WTC11 (cell line): ENCODE measurements around the gene U2SURP. TPM values are rescaled to one million over a fixed set of nuclear protein-coding genes. Genes with fewer than 3 reads are reported as not detected.

Experiments used
- ATAC-seq: fragments of 200-7000 bp; cut with Tn5 transposase; 2 replicates; pipeline ENCODE4 v1.10.0; 2021; ENCODE audit warnings: mild to moderate bottlenecking, moderate library complexity
- CTCF ChIA-PET: fragments of 300-600 bp; sonication (Branson Sonifier 250); formaldehyde crosslinking; loops from one replicate; lab custom pipeline; 2021; ENCODE audit warnings: antibody characterized with exemption; lab: Charles Lee
- POLR2A ChIA-PET: fragments of 350-600 bp; sonication (Branson Sonifier 250); formaldehyde crosslinking; loops from one replicate; lab custom pipeline; 2021; ENCODE audit warnings: antibody characterized with exemption; lab: Charles Lee
- DNase-seq: peaks from one replicate; pipeline ENCODE4 v3.0.0; 2021; ENCODE audit warnings: low spot score
- H3K27ac Mint-ChIP-seq: 2 replicates; pipeline ENCODE4 v1.8.0; 2021; ENCODE audit warnings: mixed read lengths
- H3K27me3 Mint-ChIP-seq: 2 replicates; pipeline ENCODE4 v1.8.0; 2021; ENCODE audit warnings: low read depth, mild to moderate bottlenecking, moderate library complexity, mixed read lengths
- H3K36me3 Mint-ChIP-seq: 2 replicates; pipeline ENCODE4 v1.8.0; 2021; ENCODE audit warnings: mixed read lengths
- H3K4me1 Mint-ChIP-seq: 2 replicates; pipeline ENCODE4 v1.8.0; 2022; ENCODE audit warnings: mixed read lengths
- H3K4me3 Mint-ChIP-seq: 2 replicates; pipeline ENCODE4 v1.8.0; 2021; ENCODE audit warnings: mild to moderate bottlenecking, moderate library complexity, mixed read lengths
- H3K9me3 Mint-ChIP-seq: 2 replicates; pipeline ENCODE4 v1.8.0; 2021; ENCODE audit warnings: mixed read lengths
- ATF6 ChIP-seq: sonication (generic); formaldehyde crosslinking; IDR thresholded peaks from 2 replicates; pipeline ENCODE4 v1.8.1; 2023; ENCODE audit warnings: mild to moderate bottlenecking, missing genetic modification reagents
- CREB1 ChIP-seq: sonication (generic); formaldehyde crosslinking; IDR thresholded peaks from 2 replicates; pipeline ENCODE4 v1.8.0; 2023; ENCODE audit warnings: mild to moderate bottlenecking, missing genetic modification reagents
- CREM ChIP-seq: sonication (generic); formaldehyde crosslinking; IDR thresholded peaks from 2 replicates; pipeline ENCODE4 v1.8.1; 2022; ENCODE audit warnings: mild to moderate bottlenecking, missing genetic modification reagents, moderate library complexity
- E2F4 ChIP-seq: sonication (generic); formaldehyde crosslinking; IDR thresholded peaks from 2 replicates; pipeline ENCODE4 v1.8.1; 2022; ENCODE audit warnings: low read depth, mild to moderate bottlenecking, moderate library complexity, missing genetic modification reagents, borderline replicate concordance
- FOXK1 ChIP-seq: sonication (generic); formaldehyde crosslinking; IDR thresholded peaks from 2 replicates; pipeline ENCODE4 v1.8.0; 2022; ENCODE audit warnings: mild to moderate bottlenecking, moderate library complexity, missing genetic modification reagents
- GRHL2 ChIP-seq: fragments of 250-450 bp; sonication (Bioruptor Pico); IDR thresholded peaks from 2 replicates; pipeline ENCODE4 v1.8.0; 2022; ENCODE audit warnings: mild to moderate bottlenecking, moderate library complexity; ENCODE audit not compliant: insufficient replicate concordance, severe bottlenecking
- HMGA2 ChIP-seq: fragments of 250-450 bp; sonication (Bioruptor Pico); IDR thresholded peaks from 2 replicates; pipeline ENCODE4 v1.4.0; 2021; ENCODE audit warnings: mild to moderate bottlenecking, moderate library complexity
- HMGXB4 ChIP-seq: sonication (generic); formaldehyde crosslinking; IDR thresholded peaks from 2 replicates; pipeline ENCODE4 v1.8.1; 2023; ENCODE audit warnings: mild to moderate bottlenecking, moderate library complexity, missing genetic modification reagents
- IRF1 ChIP-seq: sonication (generic); formaldehyde crosslinking; IDR thresholded peaks from 2 replicates; pipeline ENCODE4 v1.8.0; 2023; ENCODE audit warnings: missing genetic modification reagents
- MAX ChIP-seq: sonication (generic); formaldehyde crosslinking; IDR thresholded peaks from 2 replicates; pipeline ENCODE4 v1.8.0; 2022; ENCODE audit warnings: mild to moderate bottlenecking, missing genetic modification reagents
- NFYB ChIP-seq: sonication (generic); formaldehyde crosslinking; conservative IDR thresholded peaks from 2 replicates; pipeline ENCODE4 v1.8.0; 2022; ENCODE audit warnings: low read depth, missing genetic modification reagents
- NR3C1 ChIP-seq: sonication (generic); formaldehyde crosslinking; conservative IDR thresholded peaks from 2 replicates; pipeline ENCODE4 v1.8.1; 2023; ENCODE audit warnings: low read depth, mild to moderate bottlenecking, missing genetic modification reagents
- PREB ChIP-seq: sonication (generic); formaldehyde crosslinking; IDR thresholded peaks from 2 replicates; pipeline ENCODE4 v1.8.1; 2022; ENCODE audit warnings: mild to moderate bottlenecking, missing genetic modification reagents, moderate library complexity, borderline replicate concordance
- PRRX2 ChIP-seq: fragments of 250-450 bp; sonication (Bioruptor Pico); IDR thresholded peaks from 2 replicates; pipeline ENCODE4 v1.8.0; 2021; ENCODE audit warnings: mild to moderate bottlenecking
- TEAD4 ChIP-seq: sonication (generic); formaldehyde crosslinking; IDR thresholded peaks from 2 replicates; pipeline ENCODE4 v1.8.0; 2022; ENCODE audit warnings: mild to moderate bottlenecking, missing genetic modification reagents
- TP53 ChIP-seq: sonication (generic); formaldehyde crosslinking; IDR thresholded peaks from 2 replicates; pipeline ENCODE4 v1.8.1; 2023; ENCODE audit warnings: mild to moderate bottlenecking, missing genetic modification reagents
- USF1 ChIP-seq: sonication (generic); formaldehyde crosslinking; IDR thresholded peaks from 2 replicates; pipeline ENCODE4 v1.8.0; 2022; ENCODE audit warnings: mild to moderate bottlenecking, missing genetic modification reagents
- ZNF121 ChIP-seq: sonication (generic); formaldehyde crosslinking; IDR thresholded peaks from 2 replicates; pipeline ENCODE4 v1.8.0; 2023; ENCODE audit warnings: missing genetic modification reagents
- ZNF416 ChIP-seq: fragments of 250-450 bp; sonication (Bioruptor Pico); IDR thresholded peaks from 2 replicates; pipeline ENCODE4 v1.9.0; 2021; ENCODE audit warnings: mild to moderate bottlenecking, inconsistent platforms
- ZNF512 ChIP-seq: sonication (generic); formaldehyde crosslinking; IDR thresholded peaks from 2 replicates; pipeline ENCODE4 v1.8.1; 2022; ENCODE audit warnings: missing genetic modification reagents, borderline replicate concordance
- ZNF671 ChIP-seq: fragments of 250-450 bp; sonication (Bioruptor Pico); IDR thresholded peaks from 2 replicates; pipeline ENCODE4 v1.8.0; 2021; ENCODE audit warnings: mild to moderate bottlenecking
- total RNA-seq: library from RNA; stranded (reverse); gene quantifications from 3 replicates; pipeline ENCODE4 v1.2.3, GENCODE V29; 2021

The U2SURP gene
- total RNA-seq, 1 experiment from 2014 or later = 133 TPM

GRCh38 chr3:143035466-143036211, 34.3 kb downstream of the U2SURP start:
- POLR2A ChIA-PET = no interaction called here
- CTCF ChIA-PET = no interaction called here
- ATAC-seq (no peak), DNase-seq (no peak)
- Mint-ChIP-seq H3K27ac (no peak overlapping the region), H3K4me1 (no peaks in the 10 kb centered on the region), H3K36me3 (peaks cover 59% of the 10 kb centered on the region), H3K9me3 (no peaks in the 10 kb centered on the region), H3K27me3 (no peaks in the 10 kb centered on the region), H3K4me3 (no peak overlapping the region)
- no peak for TF ChIP-seq ATF6 (CRISPR knock-in tag)
- no peak for TF ChIP-seq ZNF121 (CRISPR knock-in tag)
- no peak for TF ChIP-seq NR3C1 (CRISPR knock-in tag)
- TF ChIP-seq PREB = no peak
- TF ChIP-seq HMGXB4 = no peak
- no peak for TF ChIP-seq FOXK1 (CRISPR knock-in tag)
- no peak for TF ChIP-seq MAX (CRISPR knock-in tag)
- no peak for TF ChIP-seq IRF1 (CRISPR knock-in tag)
- no peak for TF ChIP-seq HMGA2 (CRISPR knock-in tag)
- no peak for TF ChIP-seq GRHL2
- no peak for TF ChIP-seq E2F4

- Mint-ChIP-seq H3K9me3 (no peaks in the 10 kb centered on the region), H3K36me3 (peaks cover 51% of the 10 kb centered on the region), H3K4me3 (no peak overlapping the region), H3K27me3 (no peaks in the 10 kb centered on the region), H3K4me1 (no peaks in the 10 kb centered on the region)
- DNase-seq (no peak), ATAC-seq (no peak)
- ChIA-PET POLR2A (no interaction called here), CTCF (no interaction called here)
- TF ChIP-seq USF1 (no peak), CREM (CRISPR knock-in tag) (no peak), ZNF671 (CRISPR knock-in tag) (no peak), TEAD4 (CRISPR knock-in tag) (no peak), CREB1 (CRISPR knock-in tag) (no peak), ZNF121 (CRISPR knock-in tag) (no peak), ZNF512 (CRISPR knock-in tag) (no peak), PRRX2 (no peak), FOXK1 (CRISPR knock-in tag) (no peak), NFYB (no peak), ZNF416 (CRISPR knock-in tag) (no peak), TP53 (CRISPR knock-in tag) (no peak)
- TF ChIP-seq, all 79 proteins: peak for 0
- no peak overlapping the region for H3K27ac Mint-ChIP-seq
Observed at GRCh38 chr3:143036557-143036956, 35.2 kb downstream of the U2SURP start.
